ENCODE results near the gene BICDL2.

BICDL2 gene

DNA sequence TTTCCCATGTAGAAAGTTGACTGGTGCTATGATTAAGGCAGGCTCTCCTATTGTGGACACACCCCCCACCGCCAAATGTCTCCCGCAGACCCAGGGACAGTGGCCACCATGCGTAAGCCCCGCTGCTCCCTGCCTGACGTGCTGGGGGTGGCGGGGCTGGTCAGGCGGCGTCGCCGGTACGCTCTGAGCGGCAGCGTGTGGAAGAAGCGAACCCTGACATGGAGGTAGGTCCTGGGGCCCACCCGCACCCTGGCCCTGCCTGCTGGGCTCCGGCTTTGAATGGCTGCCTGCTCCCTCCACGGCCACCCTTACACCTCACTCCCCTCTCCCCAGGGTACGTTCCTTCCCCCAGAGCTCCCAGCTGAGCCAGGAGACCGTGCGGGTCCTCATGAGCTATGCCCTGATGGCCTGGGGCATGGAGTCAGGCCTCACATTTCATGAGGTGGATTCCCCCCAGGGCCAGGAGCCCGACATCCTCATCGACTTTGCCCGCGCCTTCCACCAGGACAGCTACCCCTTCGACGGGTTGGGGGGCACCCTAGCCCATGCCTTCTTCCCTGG is 13.3 kb upstream of the BICDL2 start:
- Histone ChIP-seq H3K9me3 (ENCODE audit: control insufficient read depth in 5 of 5, low read length in 5 of 5) (no peaks in the 10 kb centered on the region), H3K27me3 (ENCODE audit: control insufficient read depth in 5 of 5, insufficient read depth in 4 of 5, low read length in 5 of 5) (peaks cover 33 to 49% (median 39%) of the 10 kb centered on the region in 5 donors), H3K9ac (ENCODE audit: low read length in 5 of 5) (no peak overlapping the region), H3K27ac (ENCODE audit: low read depth, low read length) (no peak overlapping the region), H3K4me3 (ENCODE audit: low read depth in 1 of 5, low read length in 5 of 5) (no peak overlapping the region), H3K36me3 (ENCODE audit: control insufficient read depth in 5 of 5, insufficient read depth in 5 of 5, low read length in 5 of 5) (peaks cover 0 to 11% (median 3%) of the 10 kb centered on the region in 5 donors), H3K4me1 (ENCODE audit: control insufficient read depth in 5 of 5, insufficient read depth in 5 of 5, low read length in 5 of 5) (peaks cover 0 to 24% (median 13%) of the 10 kb centered on the region in 5 donors)

DNA sequence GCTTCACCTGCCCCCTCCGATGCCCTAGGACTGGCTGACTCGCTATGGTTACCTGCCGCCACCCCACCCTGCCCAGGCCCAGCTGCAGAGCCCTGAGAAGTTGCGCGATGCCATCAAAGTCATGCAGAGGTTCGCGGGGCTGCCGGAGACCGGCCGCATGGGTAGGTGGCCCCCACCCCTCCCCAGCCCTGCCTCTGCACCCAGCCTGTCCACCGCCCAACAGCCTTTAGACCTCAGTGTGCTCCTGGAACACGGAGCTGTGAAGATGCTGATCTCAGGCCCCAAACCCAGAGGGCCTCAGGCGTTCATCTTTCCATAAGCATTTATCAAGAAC is 10.6 kb upstream of the BICDL2 start:
- no peak overlapping the region for H3K27ac ChIP-seq (ENCODE audit: low read depth, low read length)
- H3K9ac ChIP-seq (ENCODE audit: low read length in 5 of 5): no peak overlapping the region
- H3K4me1 ChIP-seq (ENCODE audit: control insufficient read depth in 5 of 5, insufficient read depth in 5 of 5, low read length in 5 of 5): peaks cover 0 to 19% (median 13%) of the 10 kb centered on the region in 5 donors
- H3K9me3 ChIP-seq (ENCODE audit: control insufficient read depth in 5 of 5, low read length in 5 of 5): no peaks in the 10 kb centered on the region
- no peak overlapping the region for H3K4me3 ChIP-seq (ENCODE audit: low read depth in 1 of 5, low read length in 5 of 5)
- H3K27me3 ChIP-seq (ENCODE audit: control insufficient read depth in 5 of 5, insufficient read depth in 4 of 5, low read length in 5 of 5): peaks cover 45 to 68% (median 56%) of the 10 kb centered on the region in 5 donors
- no peaks in the 10 kb centered on the region for H3K36me3 ChIP-seq (ENCODE audit: control insufficient read depth in 5 of 5, insufficient read depth in 5 of 5, low read length in 5 of 5)

DNA sequence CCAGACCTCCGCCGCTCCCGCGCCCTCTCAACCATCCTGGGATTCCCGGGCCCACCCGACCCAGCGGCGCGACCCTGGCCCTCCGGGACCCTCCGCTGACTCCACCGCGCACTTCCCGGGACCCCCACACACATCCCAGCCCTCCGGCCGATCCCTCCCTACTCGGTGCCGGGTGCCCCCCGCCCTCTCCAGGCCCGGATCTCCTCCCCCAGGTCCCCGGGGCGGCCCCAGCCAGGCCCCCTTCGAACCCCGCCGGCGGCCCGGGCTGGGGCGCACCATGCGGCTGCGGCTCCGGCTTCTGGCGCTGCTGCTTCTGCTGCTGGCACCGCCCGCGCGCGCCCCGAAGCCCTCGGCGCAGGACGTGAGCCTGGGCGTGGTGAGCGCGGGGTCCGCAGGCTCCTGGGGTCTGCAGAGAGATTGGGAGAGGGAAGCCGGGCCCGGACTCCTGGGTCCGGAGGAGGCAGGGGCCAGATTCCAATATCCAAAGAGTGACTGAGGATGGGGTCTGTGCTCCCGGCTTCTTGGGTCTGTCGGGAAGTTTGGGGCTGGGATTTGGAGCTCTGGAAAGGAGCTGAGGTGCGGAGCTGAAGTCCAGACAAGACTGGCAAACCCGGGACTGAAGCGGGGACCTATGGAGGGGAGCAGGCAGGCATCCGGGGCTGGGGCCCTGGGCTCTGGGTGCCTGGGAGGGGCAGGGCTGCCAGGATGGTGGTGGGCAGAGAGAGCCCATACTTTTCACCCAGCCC is 10.1 kb upstream of the BICDL2 start:
- Histone ChIP-seq H3K27ac (ENCODE audit: low read depth, low read length) (no peak overlapping the region), H3K36me3 (ENCODE audit: control insufficient read depth in 5 of 5, insufficient read depth in 5 of 5, low read length in 5 of 5) (no peaks in the 10 kb centered on the region), H3K4me3 (ENCODE audit: low read depth in 1 of 5, low read length in 5 of 5) (peak overlapping the region in 2 of 5 donors; percentile 45 to 64), H3K9ac (ENCODE audit: low read length in 5 of 5) (no peak overlapping the region), H3K4me1 (ENCODE audit: control insufficient read depth in 5 of 5, insufficient read depth in 5 of 5, low read length in 5 of 5) (peaks cover 0 to 19% (median 13%) of the 10 kb centered on the region in 5 donors), H3K9me3 (ENCODE audit: control insufficient read depth in 5 of 5, low read length in 5 of 5) (no peaks in the 10 kb centered on the region), H3K27me3 (ENCODE audit: control insufficient read depth in 5 of 5, insufficient read depth in 4 of 5, low read length in 5 of 5) (peaks cover 45 to 68% (median 56%) of the 10 kb centered on the region in 5 donors)

DNA sequence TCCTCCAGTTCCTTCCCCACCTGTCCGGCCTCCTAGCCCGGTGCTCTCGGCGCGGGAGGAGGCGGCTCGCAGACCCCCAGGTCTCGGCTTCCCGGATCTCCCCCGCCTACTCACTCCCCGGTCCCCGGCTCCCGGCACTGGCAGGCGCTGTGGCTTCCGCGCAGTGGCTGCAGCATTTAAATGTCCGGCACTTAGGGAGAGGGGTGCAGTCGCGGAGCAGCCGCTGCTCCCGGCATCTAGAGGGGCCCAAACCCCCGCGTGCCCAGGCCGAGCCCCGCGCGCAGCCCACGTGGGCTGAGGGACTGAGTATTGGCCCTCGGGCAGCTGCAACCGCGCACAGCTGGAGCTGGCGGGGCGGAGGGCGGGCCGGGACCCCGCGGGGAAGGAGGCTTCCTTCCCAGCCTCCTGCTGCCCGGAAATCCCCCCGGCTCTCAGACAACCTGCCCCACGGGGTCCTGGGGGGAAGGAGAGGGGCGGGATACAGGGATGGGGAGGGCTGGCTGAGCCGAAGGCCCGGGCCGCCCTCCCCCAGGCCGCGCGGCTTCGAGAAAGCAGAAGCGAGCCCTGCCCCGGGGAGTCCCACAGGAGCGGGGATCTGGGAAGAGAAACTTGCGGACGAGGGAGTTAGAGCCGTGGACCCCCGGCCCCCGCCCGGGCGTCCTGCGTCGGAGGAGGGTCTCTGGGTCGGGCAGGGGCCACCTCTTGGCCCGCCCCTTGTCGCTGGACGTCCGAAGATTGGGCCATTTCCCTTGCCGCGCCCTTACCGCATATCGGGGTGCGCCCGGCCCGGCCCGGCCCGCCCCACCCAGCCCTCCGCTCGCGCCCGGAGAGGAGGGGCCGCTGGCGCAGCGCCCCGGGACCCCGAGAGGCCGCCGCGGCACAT is 9.3 kb upstream of the BICDL2 start, which contains the start of gene MMP25:
Gene MMP25 (plus strand): TSS at position 804 of the 883 bp plus-strand sequence. CDS start 357 bp downstream, outside the sequence.
- H3K4me1 ChIP-seq (ENCODE audit: control insufficient read depth in 5 of 5, insufficient read depth in 5 of 5, low read length in 5 of 5): peaks cover 0 to 19% (median 13%) of the 10 kb centered on the region in 5 donors
- H3K9ac ChIP-seq (ENCODE audit: low read length in 5 of 5): peak within 1 kb of the TSS in 2 of 5 donors; percentile 11 to 53
- H3K36me3 ChIP-seq (ENCODE audit: control insufficient read depth in 5 of 5, insufficient read depth in 5 of 5, low read length in 5 of 5): no peaks in the 10 kb centered on the region
- H3K27me3 ChIP-seq (ENCODE audit: control insufficient read depth in 5 of 5, insufficient read depth in 4 of 5, low read length in 5 of 5): peaks cover 45 to 64% (median 56%) of the 10 kb centered on the region in 5 donors
- H3K9me3 ChIP-seq (ENCODE audit: control insufficient read depth in 5 of 5, low read length in 5 of 5): no peaks in the 10 kb centered on the region
- H3K4me3 ChIP-seq (ENCODE audit: low read depth in 1 of 5, low read length in 5 of 5): peak within 1 kb of the TSS in 4 of 5 donors; percentile 27 to 64 (median 44)
- H3K27ac ChIP-seq (ENCODE audit: low read depth, low read length): no peak within 1 kb of the TSS

DNA sequence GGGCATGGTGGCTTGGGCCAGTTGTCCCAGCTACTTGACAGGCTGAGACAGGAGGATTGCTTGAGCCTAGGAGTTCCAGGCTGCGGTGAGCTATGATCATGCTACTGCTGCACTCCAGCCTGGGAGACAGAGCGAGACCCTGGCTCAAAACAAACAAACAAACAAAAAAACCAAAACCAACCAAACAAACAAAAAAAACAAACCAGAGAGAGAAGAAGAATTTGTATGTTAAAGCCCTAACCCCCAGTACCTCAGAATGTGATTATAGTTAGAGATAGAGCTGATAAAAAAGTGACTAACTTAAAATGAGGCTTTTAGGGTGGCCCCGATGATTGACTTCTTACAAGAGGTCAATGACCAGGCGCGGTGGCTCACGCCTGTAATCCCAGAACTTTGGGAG is 8.0 kb upstream of the BICDL2 start:
- Histone ChIP-seq H3K9me3 (ENCODE audit: control insufficient read depth in 5 of 5, low read length in 5 of 5) (no peaks in the 10 kb centered on the region), H3K4me1 (ENCODE audit: control insufficient read depth in 5 of 5, insufficient read depth in 5 of 5, low read length in 5 of 5) (peaks cover 0 to 19% (median 13%) of the 10 kb centered on the region in 5 donors), H3K4me3 (ENCODE audit: low read depth in 1 of 5, low read length in 5 of 5) (no peak overlapping the region), H3K27me3 (ENCODE audit: control insufficient read depth in 5 of 5, insufficient read depth in 4 of 5, low read length in 5 of 5) (peaks cover 41 to 58% (median 51%) of the 10 kb centered on the region in 5 donors), H3K36me3 (ENCODE audit: control insufficient read depth in 5 of 5, insufficient read depth in 5 of 5, low read length in 5 of 5) (no peaks in the 10 kb centered on the region), H3K9ac (ENCODE audit: low read length in 5 of 5) (no peak overlapping the region), H3K27ac (ENCODE audit: low read depth, low read length) (no peak overlapping the region)

DNA sequence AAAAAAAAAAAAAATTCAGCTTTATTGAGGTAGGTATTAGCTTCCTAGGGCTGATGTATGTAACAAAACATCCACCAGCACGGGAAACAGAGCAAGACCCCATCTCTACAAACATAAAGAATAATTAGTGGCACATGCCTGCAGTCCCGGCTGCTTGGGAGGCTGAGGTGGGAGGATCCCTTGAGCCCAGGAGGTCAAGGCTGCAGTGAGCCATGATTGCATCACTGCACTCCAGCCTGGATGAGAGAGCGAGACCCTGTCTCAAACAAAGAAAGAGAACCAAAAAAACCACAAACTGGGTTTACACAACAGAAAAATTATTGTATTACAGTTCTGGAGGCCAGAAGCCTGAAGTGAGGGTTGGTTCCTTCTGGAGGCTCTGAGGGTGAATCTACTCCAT is 5.6 kb upstream of the BICDL2 start:
- Histone ChIP-seq H3K9me3 (ENCODE audit: control insufficient read depth in 5 of 5, low read length in 5 of 5) (no peaks in the 10 kb centered on the region), H3K36me3 (ENCODE audit: control insufficient read depth in 5 of 5, insufficient read depth in 5 of 5, low read length in 5 of 5) (no peaks in the 10 kb centered on the region), H3K4me1 (ENCODE audit: control insufficient read depth in 5 of 5, insufficient read depth in 5 of 5, low read length in 5 of 5) (peaks cover 0 to 19% (median 13%) of the 10 kb centered on the region in 5 donors), H3K4me3 (ENCODE audit: low read depth in 1 of 5, low read length in 5 of 5) (no peak overlapping the region), H3K27me3 (ENCODE audit: control insufficient read depth in 5 of 5, insufficient read depth in 4 of 5, low read length in 5 of 5) (peaks cover 42 to 61% (median 53%) of the 10 kb centered on the region in 5 donors), H3K27ac (ENCODE audit: low read depth, low read length) (no peak overlapping the region), H3K9ac (ENCODE audit: low read length in 5 of 5) (no peak overlapping the region)

DNA sequence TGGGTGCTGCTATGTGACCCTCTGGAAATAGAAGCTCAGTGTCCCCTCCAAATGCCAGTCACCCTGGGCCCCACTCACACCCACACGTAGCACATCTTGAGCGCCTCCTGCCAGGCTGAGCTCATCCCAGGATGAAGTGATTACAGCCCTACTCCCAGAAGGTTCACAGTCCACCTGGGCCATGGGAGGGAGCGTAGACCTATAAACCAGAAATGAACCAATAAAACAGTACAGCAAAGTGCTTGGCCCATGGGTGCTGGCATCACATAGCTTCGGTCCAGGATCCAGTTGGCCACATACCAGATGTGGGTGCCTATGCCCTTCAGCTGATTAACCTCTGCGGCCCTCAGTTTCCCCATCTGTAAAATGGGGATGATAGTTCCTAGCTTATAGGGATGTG is 2.2 kb upstream of the BICDL2 start:
- no peaks in the 10 kb centered on the region for H3K9me3 ChIP-seq (ENCODE audit: control insufficient read depth in 5 of 5, low read length in 5 of 5)
- no peak overlapping the region for H3K9ac ChIP-seq (ENCODE audit: low read length in 5 of 5)
- H3K27ac ChIP-seq (ENCODE audit: low read depth, low read length): no peak overlapping the region
- peaks cover 42 to 59% (median 50%) of the 10 kb centered on the region in 5 donors for H3K27me3 ChIP-seq (ENCODE audit: control insufficient read depth in 5 of 5, insufficient read depth in 4 of 5, low read length in 5 of 5)
- H3K4me3 ChIP-seq (ENCODE audit: low read depth in 1 of 5, low read length in 5 of 5): no peak overlapping the region
- H3K4me1 ChIP-seq (ENCODE audit: control insufficient read depth in 5 of 5, insufficient read depth in 5 of 5, low read length in 5 of 5): peaks cover 0 to 4% (median 0%) of the 10 kb centered on the region in 5 donors
- no peaks in the 10 kb centered on the region for H3K36me3 ChIP-seq (ENCODE audit: control insufficient read depth in 5 of 5, insufficient read depth in 5 of 5, low read length in 5 of 5)

DNA sequence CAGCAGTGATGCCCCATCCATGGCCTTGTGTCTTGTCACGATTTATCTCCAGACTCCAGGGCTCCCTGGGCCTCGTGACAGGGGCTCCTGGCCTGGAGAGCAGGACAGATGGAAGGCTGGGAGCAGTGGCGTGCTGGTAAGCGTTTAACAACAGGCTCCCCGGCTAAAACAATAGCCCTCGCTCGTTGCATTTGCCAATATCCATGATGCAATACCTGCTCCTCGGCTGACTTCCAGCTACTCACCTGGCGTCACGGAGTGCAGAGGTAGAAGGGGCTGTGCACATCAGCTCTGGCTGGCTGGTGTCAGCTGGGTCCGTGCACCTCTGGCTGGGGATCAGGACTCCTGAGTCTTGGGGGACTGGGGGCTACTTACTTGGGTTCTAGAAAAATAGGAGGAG is 1.5 kb upstream of the BICDL2 start:
- H3K4me3 ChIP-seq (ENCODE audit: low read depth in 1 of 5, low read length in 5 of 5): no peak overlapping the region
- peaks cover 44 to 61% (median 50%) of the 10 kb centered on the region in 5 donors for H3K27me3 ChIP-seq (ENCODE audit: control insufficient read depth in 5 of 5, insufficient read depth in 4 of 5, low read length in 5 of 5)
- H3K9ac ChIP-seq (ENCODE audit: low read length in 5 of 5): no peak overlapping the region
- peaks cover 0 to 4% (median 0%) of the 10 kb centered on the region in 5 donors for H3K4me1 ChIP-seq (ENCODE audit: control insufficient read depth in 5 of 5, insufficient read depth in 5 of 5, low read length in 5 of 5)
- no peak overlapping the region for H3K27ac ChIP-seq (ENCODE audit: low read depth, low read length)
- no peaks in the 10 kb centered on the region for H3K36me3 ChIP-seq (ENCODE audit: control insufficient read depth in 5 of 5, insufficient read depth in 5 of 5, low read length in 5 of 5)
- no peaks in the 10 kb centered on the region for H3K9me3 ChIP-seq (ENCODE audit: control insufficient read depth in 5 of 5, low read length in 5 of 5)

DNA sequence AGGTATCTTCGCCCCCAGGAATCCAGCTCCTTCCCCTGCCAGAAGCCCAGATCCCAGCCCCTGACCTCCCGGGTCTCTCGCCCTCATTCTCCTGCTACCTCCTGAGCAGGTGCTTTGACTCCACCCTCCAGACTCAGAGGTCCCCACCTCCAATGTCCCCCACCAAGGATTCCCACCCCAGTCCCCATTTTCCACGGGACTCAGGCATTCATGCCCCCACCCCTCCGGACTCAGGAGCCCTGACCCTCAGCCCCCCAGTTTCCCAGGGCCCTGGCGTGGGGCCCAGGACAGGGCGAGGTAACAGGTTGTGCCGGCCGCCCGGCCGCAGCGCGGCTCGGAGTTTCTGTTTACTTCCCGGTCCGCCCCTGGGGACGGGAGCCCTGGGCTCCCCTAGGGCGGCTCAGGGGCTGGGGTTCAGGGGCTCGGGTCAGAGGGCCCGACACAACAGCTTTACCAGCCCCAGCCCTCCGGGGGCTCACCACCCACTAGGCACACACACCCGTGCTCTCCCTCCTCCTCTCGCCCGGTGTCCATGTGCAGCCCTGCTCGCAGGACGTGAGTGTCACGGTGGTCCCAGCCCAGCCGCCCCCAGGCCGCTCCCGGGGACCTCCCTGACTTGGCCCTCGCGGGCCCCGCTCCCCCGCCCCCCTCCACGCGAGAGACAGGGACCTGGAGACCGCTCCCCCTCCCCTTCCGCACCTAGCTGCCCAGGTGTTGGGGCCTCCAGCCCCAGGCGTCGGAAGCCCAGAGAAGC is 595 bp downstream of the BICDL2 start:
- Histone ChIP-seq H3K4me3 (ENCODE audit: low read depth in 1 of 5, low read length in 5 of 5) (no peak overlapping the region), H3K36me3 (ENCODE audit: control insufficient read depth in 5 of 5, insufficient read depth in 5 of 5, low read length in 5 of 5) (no peaks in the 10 kb centered on the region), H3K9me3 (ENCODE audit: control insufficient read depth in 5 of 5, low read length in 5 of 5) (no peaks in the 10 kb centered on the region), H3K27me3 (ENCODE audit: control insufficient read depth in 5 of 5, insufficient read depth in 4 of 5, low read length in 5 of 5) (peaks cover 47 to 59% (median 54%) of the 10 kb centered on the region in 5 donors), H3K4me1 (ENCODE audit: control insufficient read depth in 5 of 5, insufficient read depth in 5 of 5, low read length in 5 of 5) (peaks cover 0 to 4% (median 0%) of the 10 kb centered on the region in 5 donors), H3K27ac (ENCODE audit: low read depth, low read length) (no peak overlapping the region), H3K9ac (ENCODE audit: low read length in 5 of 5) (no peak overlapping the region)
